GM12878 (cell line): ENCODE data around the gene HDAC8. TPM values are rescaled to one million over a fixed set of nuclear protein-coding genes. Genes with fewer than 3 reads are reported as not detected.

ENCODE experiments used
- ATAC-seq: fragments of 200-7000 bp; cut with Tn5 transposase; 3 replicates; pipeline ENCODE4 v1.9.1; 2020; ENCODE audit warnings: mild to moderate bottlenecking, moderate library complexity
- BruUV-seq: library from RNA; stranded (reverse); fragments of 400-500 nt; replicated peaks from 2 replicates; lab custom pipeline; 2021; lab: Mats Ljungman, UMichigan
- CTCF ChIA-PET: fragments of 300-600 bp; sonication (Branson Sonifier 250); formaldehyde crosslinking; extraction: SDS; loops from one replicate; lab custom pipeline; 2021; ENCODE audit warnings: inconsistent platforms; lab: Yijun Ruan, JAX
- POLR2A ChIA-PET: fragments of 350-600 bp; formaldehyde crosslinking; extraction: SDS; loops from one replicate; lab custom pipeline; 2021; ENCODE audit warnings: inconsistent platforms; lab: Charles Lee
- RAD21 ChIA-PET: fragments of 300-600 bp; sonication (Branson Sonifier 250); formaldehyde crosslinking; loops from one replicate; lab custom pipeline; 2023; ENCODE audit warnings: antibody characterized with exemption; ENCODE audit not compliant: unreplicated experiment; lab: Charles Lee
- SMC1A ChIA-PET: fragments of 300-600 bp; sonication (Branson Sonifier 250); formaldehyde crosslinking; loops from one replicate; lab custom pipeline; 2023; ENCODE audit not compliant: unreplicated experiment, uncharacterized antibody; lab: Charles Lee
- DNase-seq: peaks from one replicate; pipeline ENCODE4 v3.0.0-alpha.2; 2011; ENCODE audit warnings: low read depth, low spot score
- FAIRE-seq: peaks from 3 replicates; lab custom pipeline; 2011; peaks lifted over from hg19 to GRCh38; lab: Jason Lieb, UNC
- H2AFZ ChIP-seq: 2 replicates; pipeline ENCODE4 v1.6.0; 2011; ENCODE audit warnings: low read depth, low read length, control low read depth; ENCODE audit not compliant: control insufficient read depth
- H3K27ac ChIP-seq: 2 replicates; pipeline ENCODE4 v1.5.1; 2011; ENCODE audit warnings: control low read depth; ENCODE audit not compliant: control insufficient read depth, insufficient read depth
- H3K27me3 ChIP-seq, 2 experiments: replicated peaks in 1 of 2; 2 replicates each; pipeline versions ENCODE4 v1.6.0 to v1.6.1; 2011; ENCODE audit warnings: low read length in 1 of 2; ENCODE audit not compliant: control insufficient read depth in 2 of 2, insufficient read depth in 2 of 2
- H3K36me3 ChIP-seq, 2 experiments: 2 replicates each; pipeline ENCODE4 v1.5.1; 2011; ENCODE audit warnings: low read length in 1 of 2; ENCODE audit not compliant: control insufficient read depth in 2 of 2, insufficient read depth in 2 of 2
- H3K4me1 ChIP-seq: 2 replicates; pipeline ENCODE4 v1.6.1; 2011; ENCODE audit warnings: mild to moderate bottlenecking, low read length, moderate library complexity, mixed read lengths; ENCODE audit not compliant: control insufficient read depth, insufficient read depth
- H3K4me2 ChIP-seq: 2 replicates; pipeline ENCODE4 v1.6.0; 2011; ENCODE audit warnings: control low read depth; ENCODE audit not compliant: control insufficient read depth, insufficient read depth
- H3K4me3 ChIP-seq: fragments of 200-600 bp; sonication (generic); 2 replicates; pipeline ENCODE4 v1.5.1; 2016
- H3K79me2 ChIP-seq: 2 replicates; pipeline ENCODE4 v1.6.0; 2011; ENCODE audit warnings: low read length; ENCODE audit not compliant: control insufficient read depth, insufficient read depth
- H3K9ac ChIP-seq: 2 replicates; pipeline ENCODE4 v1.8.0; 2011; ENCODE audit warnings: low read length, control low read depth, mixed read lengths; ENCODE audit not compliant: control insufficient read depth, insufficient read depth
- H3K9me3 ChIP-seq: replicated peaks from 3 replicates; pipeline ENCODE4 v1.5.1; 2011; ENCODE audit warnings: mild to moderate bottlenecking, low read length; ENCODE audit not compliant: control insufficient read depth, insufficient read depth
- H4K20me1 ChIP-seq: 2 replicates; pipeline ENCODE4 v1.6.0; 2011; ENCODE audit not compliant: control insufficient read depth, insufficient read depth
- CBFB ChIP-seq: IDR thresholded peaks from 2 replicates; pipeline ENCODE4 v1.6.1; 2016; ENCODE audit warnings: antibody characterized with exemption, low read depth
- EGR1 ChIP-seq, 2 experiments: IDR thresholded peaks; 1 replicate in 1 of 2; 2 replicates in 1 of 2; pipeline ENCODE4 v1.6.1; 2011 to 2012; ENCODE audit warnings: low read depth in 2 of 2, low read length in 2 of 2, borderline replicate concordance in 1 of 2, mild to moderate bottlenecking in 1 of 2, moderate library complexity in 1 of 2
- EP300 ChIP-seq, 2 experiments: fragments of 150-350 bp in 1 of 2; IDR thresholded peaks; 2 replicates each; pipeline ENCODE4 v1.6.1; 2011 to 2012; ENCODE audit warnings: low read depth in 2 of 2, low read length in 2 of 2, borderline replicate concordance in 1 of 2, improper control_type of control experiment in 1 of 2, inconsistent platforms in 1 of 2; ENCODE audit not compliant: control insufficient read depth in 1 of 2
- FOXK2 ChIP-seq: fragments of 450-650 bp; IDR thresholded peaks from 2 replicates; pipeline ENCODE4 v1.6.1; 2017; ENCODE audit warnings: mild to moderate bottlenecking, moderate library complexity
- HCFC1 ChIP-seq: fragments of 150-350 bp; IDR thresholded peaks from 2 replicates; pipeline ENCODE4 v1.6.1; 2014; ENCODE audit warnings: low read length
- IKZF2 ChIP-seq, 2 experiments: fragments of 450-650 bp; IDR thresholded peaks; 2 replicates each; pipeline ENCODE4 v1.6.1; 2017; ENCODE audit warnings: mild to moderate bottlenecking in 2 of 2, moderate library complexity in 2 of 2
- JUNB ChIP-seq: IDR thresholded peaks from 2 replicates; pipeline ENCODE4 v1.6.1; 2016; ENCODE audit warnings: antibody characterized with exemption, mild to moderate bottlenecking
- JUND ChIP-seq: IDR thresholded peaks from 2 replicates; pipeline ENCODE4 v1.6.1; 2012; ENCODE audit warnings: low read depth, mild to moderate bottlenecking, low read length, improper control_type of control experiment, moderate library complexity
- MEF2B ChIP-seq: fragments of 450-650 bp; IDR thresholded peaks from 2 replicates; pipeline ENCODE4 v1.6.1; 2018; ENCODE audit warnings: mild to moderate bottlenecking, moderate library complexity; ENCODE audit not compliant: partially characterized antibody, poor library complexity, severe bottlenecking
- MTA2 ChIP-seq: fragments of 450-650 bp; IDR thresholded peaks from 2 replicates; pipeline ENCODE4 v1.6.1; 2016; ENCODE audit warnings: low read depth, mild to moderate bottlenecking, moderate library complexity
- NFXL1 ChIP-seq: fragments of 450-650 bp; IDR thresholded peaks from 2 replicates; pipeline ENCODE4 v1.6.1; 2017; ENCODE audit warnings: antibody characterized with exemption, mild to moderate bottlenecking, borderline replicate concordance
- PAX5 ChIP-seq: IDR thresholded peaks from 2 replicates; pipeline ENCODE4 v1.6.1; 2011; ENCODE audit warnings: low read depth, low read length, borderline replicate concordance
- RUNX3 ChIP-seq: IDR thresholded peaks from 2 replicates; pipeline ENCODE4 v1.6.1; 2012; ENCODE audit warnings: low read length, inconsistent platforms
- TBL1XR1 ChIP-seq: IDR thresholded peaks from 2 replicates; pipeline ENCODE4 v1.6.1; 2012; ENCODE audit warnings: low read depth, low read length, improper control_type of control experiment
- TCF12 ChIP-seq: IDR thresholded peaks from 2 replicates; pipeline ENCODE4 v1.6.1; 2011; ENCODE audit warnings: low read depth, mild to moderate bottlenecking, low read length
- ZBED1 ChIP-seq: IDR thresholded peaks from 2 replicates; pipeline ENCODE4 v1.6.1; 2016; ENCODE audit warnings: borderline replicate concordance
- WGBS: methylation state at CpG from one replicate; pipeline ENCODE4 v1.1.6; 2016; ENCODE audit warnings: low lambda C conversion rate; ENCODE audit not compliant: insufficient replicate concordance, insufficient coverage; ENCODE audit errors: missing lambda C conversion rate; 5-methylcytosine and 5-hydroxymethylcytosine counted together
- in situ Hi-C: fragments of 300-500 bp; cut with MboI; formaldehyde crosslinking; loops from 9 replicates; pipeline ENCODE4 v1.14.3; 2018; ENCODE audit warnings: mixed read lengths
- intact Hi-C: fragments of 100-400 bp; cut with micrococcal nuclease; formaldehyde crosslinking; loops from one replicate; pipeline ENCODE4 v1.14.2; 2022; ENCODE audit not compliant: unreplicated experiment
- polyA plus RNA-seq, 11 experiments: library from polyadenylated mRNA; depleted of rRNA in 4 of 11; unstranded in 6 of 11; stranded (reverse) in 5 of 11; fragments of >200 nt; fragmentation: Nextera tagmentation in 4 of 11; fragmentation: Illumina TruSeq in 1 of 11; extraction: Ambion mirVana in 4 of 11; extraction: Trizol in 1 of 11; gene quantifications; 1 replicate in 1 of 11; 2 replicates in 10 of 11; pipeline versions ENCODE4 v1.2.1 to v1.2.3, GENCODE V29; 2011 to 2016; ENCODE audit warnings: inconsistent platforms in 2 of 11, missing spikeins in 2 of 11, low read depth in 1 of 11
- total RNA-seq, 4 experiments: library from RNA; depleted of rRNA in 3 of 4; stranded (reverse); fragments of >200 nt in 3 of 4; fragmentation: Illumina TruSeq in 1 of 4; extraction: Trizol in 1 of 4; gene quantifications; 2 replicates each; pipeline versions ENCODE4 v1.2.1 to v1.2.3, GENCODE V29; 2013 to 2021
- TF ChIP-seq, protein P1 (sequence below): IDR thresholded peaks from 2 replicates; pipeline ENCODE4 v1.6.1; 2012; ENCODE audit warnings: mild to moderate bottlenecking, low read depth, low read length

HDAC8 gene
- total and polyA plus RNA-seq, 10 of the 15 experiments (the other 5 are each of a cell fraction or from before 2014, with no cell fraction given), result 18.1 to 34.7 (median 29.1) TPM

DNA sequence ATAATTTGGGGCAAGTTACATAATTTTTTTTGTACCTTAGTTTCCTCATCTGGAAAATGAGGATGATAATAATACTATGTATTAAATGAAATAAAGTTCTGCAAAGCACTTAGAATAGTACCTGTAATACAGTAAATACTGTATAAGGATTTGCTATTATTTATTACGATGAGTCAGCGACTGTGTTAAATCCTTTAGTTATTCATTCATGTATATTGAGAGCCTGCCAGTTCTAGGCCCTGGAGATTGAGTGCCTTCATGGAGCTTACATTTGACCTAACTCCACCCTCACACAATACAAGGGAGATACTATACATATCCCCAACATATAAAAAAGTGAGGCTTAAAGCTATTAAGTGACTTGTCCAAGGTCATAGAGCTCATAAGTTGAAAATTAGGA, 199.9 kb downstream of the HDAC8 start:
- Histone ChIP-seq H3K79me2 (no peaks in the 10 kb centered on the region), H4K20me1 (no peaks in the 10 kb centered on the region), H3K9me3 (no peaks in the 10 kb centered on the region)
- in situ Hi-C loops, result no loop called here
- SMC1A ChIA-PET, result interaction anchor here (1.4 kb wide), 1 partner anchor 18 kb away, joined by 4 read pairs; no protein-coding TSS in a partner anchor
- no peak for TF ChIP-seq NFXL1
- no peak for TF ChIP-seq TCF12
- TF ChIP-seq JUNB, result no peak
- no peak for TF ChIP-seq CBFB
- TF ChIP-seq PAX5, result no peak
- TF ChIP-seq EP300 (IDR thresholded peaks at IDR 0.05; ENCODE audit: borderline replicate concordance in 1 of 2, control insufficient read depth in 1 of 2, low read depth in 2 of 2, low read length in 2 of 2), result no peak
- TF ChIP-seq MEF2B, result no peak
- no peak for TF ChIP-seq FOXK2
- TF ChIP-seq, all 136 proteins: peak for 0
- ATAC-seq (no peak), DNase-seq (no peak), FAIRE-seq (no peak)
- ChIA-PET CTCF (no interaction called here), POLR2A (no interaction called here), RAD21 (no interaction called here)
- no peak overlapping the region for H3K4me3 ChIP-seq
- no peak overlapping the region for H3K4me2 ChIP-seq
- 88% methylated on average over 2 of the region's 2 CpGs for WGBS
- H3K9ac ChIP-seq, result no peak overlapping the region
- no peak overlapping the region for H2AFZ ChIP-seq
- no peaks in the 10 kb centered on the region for H3K4me1 ChIP-seq
- intact Hi-C loops, result no loop called here
- H3K36me3 ChIP-seq, result no peaks in the 10 kb centered on the region
- H3K27ac ChIP-seq, result no peak overlapping the region
- no TSS peak for BruUV-seq
- no peaks in the 10 kb centered on the region for H3K27me3 ChIP-seq

DNA sequence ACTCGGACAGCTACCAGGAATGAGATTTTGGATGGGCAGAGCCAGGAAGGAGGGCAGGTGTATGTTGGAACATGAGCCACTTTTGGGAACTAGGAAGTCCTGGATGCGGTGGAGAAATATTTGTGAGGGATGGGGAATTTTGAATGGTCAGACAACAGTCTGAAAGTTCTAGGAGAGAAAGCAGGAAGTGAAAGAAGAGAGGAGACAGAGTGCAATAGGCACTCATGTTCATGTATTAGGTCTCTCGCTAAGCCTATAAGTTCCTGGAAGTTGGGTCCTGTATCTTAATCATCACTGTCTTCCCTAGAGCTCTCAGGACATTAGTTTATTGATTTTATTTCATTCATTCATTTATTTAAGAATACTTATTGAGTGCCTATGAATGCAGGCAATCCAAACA, 201.2 kb downstream of the HDAC8 start:
- Histone ChIP-seq H3K27me3 (no peaks in the 10 kb centered on the region), H3K79me2 (no peaks in the 10 kb centered on the region), H4K20me1 (no peaks in the 10 kb centered on the region), H3K9me3 (no peaks in the 10 kb centered on the region), H3K4me1 (no peaks in the 10 kb centered on the region), H3K9ac (no peak overlapping the region), H3K4me3 (no peak overlapping the region), H3K27ac (no peak overlapping the region), H2AFZ (no peak overlapping the region), H3K4me2 (no peak overlapping the region), H3K36me3 (no peaks in the 10 kb centered on the region)
- FAIRE-seq (no peak), ATAC-seq (peak; percentile 48), DNase-seq (no peak)
- SMC1A ChIA-PET, result interaction anchor here (0.7 to 1.4 kb wide), 4 partner anchors 10 to 165 kb away, joined by 3 to 4 read pairs (median 3); no protein-coding TSS in a partner anchor
- POLR2A ChIA-PET, result no interaction called here
- CTCF ChIA-PET, result interaction anchor here (1.1 kb wide), 1 partner anchor 11 kb away, joined by 3 read pairs; no protein-coding TSS in a partner anchor
- 18% methylated on average over 3 of the region's 3 CpGs for WGBS
- intact Hi-C loops, result no loop called here
- no TSS peak for BruUV-seq
- in situ Hi-C loops, result no loop called here
- RAD21 ChIA-PET, result no interaction called here
- no peak for TF ChIP-seq HCFC1
- no peak for TF ChIP-seq ZBED1
- TF ChIP-seq, protein P1, sequence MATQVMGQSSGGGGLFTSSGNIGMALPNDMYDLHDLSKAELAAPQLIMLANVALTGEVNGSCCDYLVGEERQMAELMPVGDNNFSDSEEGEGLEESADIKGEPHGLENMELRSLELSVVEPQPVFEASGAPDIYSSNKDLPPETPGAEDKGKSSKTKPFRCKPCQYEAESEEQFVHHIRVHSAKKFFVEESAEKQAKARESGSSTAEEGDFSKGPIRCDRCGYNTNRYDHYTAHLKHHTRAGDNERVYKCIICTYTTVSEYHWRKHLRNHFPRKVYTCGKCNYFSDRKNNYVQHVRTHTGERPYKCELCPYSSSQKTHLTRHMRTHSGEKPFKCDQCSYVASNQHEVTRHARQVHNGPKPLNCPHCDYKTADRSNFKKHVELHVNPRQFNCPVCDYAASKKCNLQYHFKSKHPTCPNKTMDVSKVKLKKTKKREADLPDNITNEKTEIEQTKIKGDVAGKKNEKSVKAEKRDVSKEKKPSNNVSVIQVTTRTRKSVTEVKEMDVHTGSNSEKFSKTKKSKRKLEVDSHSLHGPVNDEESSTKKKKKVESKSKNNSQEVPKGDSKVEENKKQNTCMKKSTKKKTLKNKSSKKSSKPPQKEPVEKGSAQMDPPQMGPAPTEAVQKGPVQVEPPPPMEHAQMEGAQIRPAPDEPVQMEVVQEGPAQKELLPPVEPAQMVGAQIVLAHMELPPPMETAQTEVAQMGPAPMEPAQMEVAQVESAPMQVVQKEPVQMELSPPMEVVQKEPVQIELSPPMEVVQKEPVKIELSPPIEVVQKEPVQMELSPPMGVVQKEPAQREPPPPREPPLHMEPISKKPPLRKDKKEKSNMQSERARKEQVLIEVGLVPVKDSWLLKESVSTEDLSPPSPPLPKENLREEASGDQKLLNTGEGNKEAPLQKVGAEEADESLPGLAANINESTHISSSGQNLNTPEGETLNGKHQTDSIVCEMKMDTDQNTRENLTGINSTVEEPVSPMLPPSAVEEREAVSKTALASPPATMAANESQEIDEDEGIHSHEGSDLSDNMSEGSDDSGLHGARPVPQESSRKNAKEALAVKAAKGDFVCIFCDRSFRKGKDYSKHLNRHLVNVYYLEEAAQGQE, result no peak
- no peak for TF ChIP-seq EGR1 (IDR thresholded peaks at IDR 0.05; ENCODE audit: borderline replicate concordance in 1 of 2, low read depth in 2 of 2, low read length in 2 of 2)
- TF ChIP-seq MTA2, result no peak; the same call in 1 of the 2 replicates
- TF ChIP-seq IKZF2 (IDR thresholded peaks at IDR 0.05), result peak; percentile 37 to 53; a peak in 2 of 4 replicates
- no peak for TF ChIP-seq TBL1XR1
- no peak for TF ChIP-seq JUND
- no peak for TF ChIP-seq RUNX3
